Measurements from ENCODE around the gene ABCA4.

DNA sequence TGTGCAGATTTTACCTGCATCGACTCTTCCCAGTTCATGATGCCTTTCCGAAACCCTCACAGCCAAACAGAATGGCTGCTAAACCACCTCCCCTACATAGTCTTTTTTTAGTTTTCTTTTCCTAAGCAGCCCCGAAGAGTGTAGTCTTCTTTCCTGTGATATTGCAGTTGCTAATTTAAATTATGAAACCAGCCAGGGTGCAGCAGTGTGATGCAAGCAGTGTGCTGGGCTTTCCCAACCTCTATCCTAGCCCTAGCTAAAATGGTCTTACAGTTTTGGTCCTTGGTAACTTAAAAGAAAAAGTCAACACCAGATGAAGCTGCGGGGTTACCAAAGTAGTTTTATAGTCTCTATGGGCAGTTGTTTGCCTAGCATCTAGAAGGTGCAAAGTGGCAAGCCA lies 129.7 kb downstream of the ABCA4 start:
- TF ChIP-seq POLR2A (IDR thresholded peaks at IDR 0.05; ENCODE audit: low read depth, low read length) (no peak), POLR2AphosphoS5 (IDR thresholded peaks at IDR 0.05; ENCODE audit: insufficient read depth, low read depth, low read length) (no peak)
- TF ChIP-seq, protein P1, sequence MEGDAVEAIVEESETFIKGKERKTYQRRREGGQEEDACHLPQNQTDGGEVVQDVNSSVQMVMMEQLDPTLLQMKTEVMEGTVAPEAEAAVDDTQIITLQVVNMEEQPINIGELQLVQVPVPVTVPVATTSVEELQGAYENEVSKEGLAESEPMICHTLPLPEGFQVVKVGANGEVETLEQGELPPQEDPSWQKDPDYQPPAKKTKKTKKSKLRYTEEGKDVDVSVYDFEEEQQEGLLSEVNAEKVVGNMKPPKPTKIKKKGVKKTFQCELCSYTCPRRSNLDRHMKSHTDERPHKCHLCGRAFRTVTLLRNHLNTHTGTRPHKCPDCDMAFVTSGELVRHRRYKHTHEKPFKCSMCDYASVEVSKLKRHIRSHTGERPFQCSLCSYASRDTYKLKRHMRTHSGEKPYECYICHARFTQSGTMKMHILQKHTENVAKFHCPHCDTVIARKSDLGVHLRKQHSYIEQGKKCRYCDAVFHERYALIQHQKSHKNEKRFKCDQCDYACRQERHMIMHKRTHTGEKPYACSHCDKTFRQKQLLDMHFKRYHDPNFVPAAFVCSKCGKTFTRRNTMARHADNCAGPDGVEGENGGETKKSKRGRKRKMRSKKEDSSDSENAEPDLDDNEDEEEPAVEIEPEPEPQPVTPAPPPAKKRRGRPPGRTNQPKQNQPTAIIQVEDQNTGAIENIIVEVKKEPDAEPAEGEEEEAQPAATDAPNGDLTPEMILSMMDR (IDR thresholded peaks at IDR 0.05; ENCODE audit: extremely low read depth in 1 of 2, insufficient read depth in 1 of 2, low read depth in 1 of 2, low read length in 2 of 2) = no peak
- TF ChIP-seq, protein P2, sequence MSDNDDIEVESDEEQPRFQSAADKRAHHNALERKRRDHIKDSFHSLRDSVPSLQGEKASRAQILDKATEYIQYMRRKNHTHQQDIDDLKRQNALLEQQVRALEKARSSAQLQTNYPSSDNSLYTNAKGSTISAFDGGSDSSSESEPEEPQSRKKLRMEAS (IDR thresholded peaks at IDR 0.05; ENCODE audit: insufficient read depth, insufficient read length) = no peak

Measured in endothelial cell of umbilical vein (primary cell).